HG03378 (cell line): ENCODE measurements around the gene ZNF761.

Source experiments
- ATAC-seq: cut with Tn5 transposase; IDR thresholded peaks from one replicate; pipeline ENCODE4 v1.9.1; 2021; ENCODE audit warnings: mild to moderate bottlenecking, moderate library complexity; ENCODE audit not compliant: unreplicated experiment

The ZNF761 gene

DNA sequence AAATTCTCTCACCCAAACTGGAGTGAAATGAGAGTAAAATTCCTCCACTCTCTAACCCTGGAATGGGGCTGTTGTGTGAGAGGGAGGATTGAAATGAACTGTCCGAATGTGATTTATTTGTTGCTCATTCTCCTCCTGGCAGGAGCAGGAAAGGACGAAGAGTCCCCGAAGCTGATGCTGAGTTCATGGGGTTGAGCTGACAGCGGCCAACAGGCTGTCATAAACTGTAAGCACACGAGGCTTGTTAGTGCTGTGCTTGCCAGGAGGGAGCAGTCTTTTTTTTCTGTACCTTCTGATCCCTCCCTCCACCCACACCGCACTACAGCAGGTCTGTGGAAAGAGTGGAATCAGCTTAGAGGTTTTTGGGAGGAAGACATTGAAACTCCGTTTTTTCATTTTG is 73.1 kb downstream of the ZNF761 start:
- no peak for ATAC-seq

DNA sequence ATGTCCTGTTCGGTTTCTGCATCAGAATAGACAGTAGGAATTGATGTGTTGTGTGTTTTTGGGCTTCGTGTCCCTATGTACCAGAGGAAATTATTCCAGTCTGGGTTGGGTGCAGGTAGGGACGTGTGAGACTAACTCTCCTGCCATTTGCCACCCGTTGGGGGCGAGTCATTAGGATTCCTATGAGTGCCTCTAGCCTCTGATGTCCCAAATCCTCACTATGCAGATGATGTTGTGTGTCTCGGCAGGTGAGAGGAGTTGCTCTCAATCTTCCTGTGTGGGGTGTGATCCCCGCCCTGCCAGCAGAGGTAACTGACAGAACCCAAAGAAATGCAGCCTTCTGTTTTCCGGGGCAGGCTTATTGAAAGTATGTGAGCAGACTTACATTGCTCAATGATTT is 74.9 kb downstream of the ZNF761 start:
- ATAC-seq = no peak
